ENCODE measurements around the gene METTL5. TPM values are rescaled to one million over a fixed set of nuclear protein-coding genes. Genes with fewer than 3 reads are reported as not detected.
"Not testable (repeated sequence)": the region's sequence is repeated elsewhere in the genome, so short reads cannot be mapped to it uniquely, and the experiment has no call there.

The METTL5 gene
- total RNA-seq, 4 donors from 2014 or later: 34.2 to 283 (median 42.8) TPM

DNA sequence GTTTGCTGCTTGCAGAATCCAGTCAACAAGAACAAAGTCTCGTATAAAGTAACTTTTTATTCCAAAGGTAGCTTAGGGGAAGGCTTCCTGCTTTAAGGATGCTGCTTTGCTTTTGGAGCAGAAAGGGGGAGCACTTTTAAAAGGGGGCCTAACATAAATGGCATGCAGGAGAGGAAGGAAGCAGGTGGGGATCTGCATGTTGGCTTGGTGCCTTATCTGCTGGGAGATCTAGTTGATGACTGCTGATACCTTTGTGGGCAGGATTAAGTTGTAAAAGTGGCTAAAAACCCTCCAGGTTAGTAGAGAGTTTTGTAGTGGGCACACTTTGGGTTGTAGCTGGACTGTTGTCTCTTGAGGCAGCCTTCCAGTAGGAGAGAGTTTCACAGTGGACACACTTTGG lies 25.0 kb upstream of the METTL5 start:
- WGBS, 2 donors: 96 to 100% methylated on average over 1 of the region's 1 CpG
- no peak overlapping the region for H3K4me3 ChIP-seq (ENCODE audit: low read depth, poor library complexity, severe bottlenecking)
- no peak for DNase-seq (ENCODE audit: low spot score in 2 of 2)
- no peak for TF ChIP-seq POLR2A (IDR thresholded peaks at IDR 0.05)
- TF ChIP-seq, protein P1, sequence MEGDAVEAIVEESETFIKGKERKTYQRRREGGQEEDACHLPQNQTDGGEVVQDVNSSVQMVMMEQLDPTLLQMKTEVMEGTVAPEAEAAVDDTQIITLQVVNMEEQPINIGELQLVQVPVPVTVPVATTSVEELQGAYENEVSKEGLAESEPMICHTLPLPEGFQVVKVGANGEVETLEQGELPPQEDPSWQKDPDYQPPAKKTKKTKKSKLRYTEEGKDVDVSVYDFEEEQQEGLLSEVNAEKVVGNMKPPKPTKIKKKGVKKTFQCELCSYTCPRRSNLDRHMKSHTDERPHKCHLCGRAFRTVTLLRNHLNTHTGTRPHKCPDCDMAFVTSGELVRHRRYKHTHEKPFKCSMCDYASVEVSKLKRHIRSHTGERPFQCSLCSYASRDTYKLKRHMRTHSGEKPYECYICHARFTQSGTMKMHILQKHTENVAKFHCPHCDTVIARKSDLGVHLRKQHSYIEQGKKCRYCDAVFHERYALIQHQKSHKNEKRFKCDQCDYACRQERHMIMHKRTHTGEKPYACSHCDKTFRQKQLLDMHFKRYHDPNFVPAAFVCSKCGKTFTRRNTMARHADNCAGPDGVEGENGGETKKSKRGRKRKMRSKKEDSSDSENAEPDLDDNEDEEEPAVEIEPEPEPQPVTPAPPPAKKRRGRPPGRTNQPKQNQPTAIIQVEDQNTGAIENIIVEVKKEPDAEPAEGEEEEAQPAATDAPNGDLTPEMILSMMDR (IDR thresholded peaks at IDR 0.05): no peak
- intact Hi-C loops (cut with DNase I; ENCODE audit: low total_unique reads): no loop called here

DNA sequence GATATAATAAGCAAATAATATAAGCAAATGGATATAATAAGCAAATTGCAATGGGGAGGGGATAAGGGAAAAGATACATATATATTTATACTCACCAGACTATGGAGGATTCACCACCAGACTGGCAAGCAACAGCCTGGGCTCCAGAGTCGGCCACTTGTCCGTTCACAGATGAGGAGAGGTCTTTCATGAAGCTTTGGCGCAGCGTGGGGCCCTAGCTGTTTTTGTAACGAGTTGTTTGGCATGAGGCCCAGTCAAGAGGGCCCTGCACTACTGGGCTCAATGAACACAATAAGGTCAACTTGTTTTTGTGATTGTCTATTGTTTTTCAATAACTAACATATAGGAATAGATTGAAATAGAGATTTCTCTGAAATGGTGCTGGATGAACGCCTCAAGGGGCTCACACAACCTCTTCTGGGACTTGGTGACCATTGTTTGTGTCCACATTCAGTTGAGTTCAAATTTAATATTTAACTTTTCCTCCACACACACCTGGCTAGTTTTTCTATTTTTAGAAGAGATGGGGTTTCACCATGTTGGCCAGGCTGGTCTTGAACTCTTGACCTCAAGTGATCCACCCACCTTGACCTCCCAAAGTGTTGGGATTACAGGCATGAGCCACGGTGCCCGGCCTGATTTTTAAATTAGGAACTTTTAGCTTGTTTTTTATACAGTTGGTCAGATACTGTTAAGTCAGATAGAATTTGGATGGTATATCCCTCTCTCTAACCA lies 24.4 kb upstream of the METTL5 start:
- WGBS, 2 donors: 87 to 92% methylated on average over 8 of the region's 8 CpGs
- H3K4me3 ChIP-seq (ENCODE audit: low read depth, poor library complexity, severe bottlenecking); intact Hi-C loops (cut with DNase I; ENCODE audit: low total_unique reads); DNase-seq (ENCODE audit: low spot score in 2 of 2): not testable (repeated sequence)

DNA sequence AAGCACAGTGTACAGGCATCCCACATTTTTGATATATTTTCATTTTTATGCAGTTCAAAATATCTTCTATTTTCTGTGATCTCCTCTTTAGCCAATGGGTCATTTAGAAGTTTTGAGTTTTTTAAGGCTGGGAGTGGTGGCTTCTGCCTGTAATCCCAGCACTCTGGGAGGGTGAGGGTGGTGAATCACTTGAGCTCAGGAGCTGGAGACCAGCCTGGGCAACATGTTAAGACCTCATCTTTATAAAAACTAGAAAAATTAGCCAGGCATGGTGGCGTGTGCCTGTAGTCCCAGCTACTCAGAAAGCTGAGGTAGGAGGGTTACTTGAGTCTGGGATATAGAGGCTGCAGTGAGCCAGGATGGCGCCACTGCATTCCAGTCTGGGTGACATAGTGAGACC lies 20.3 kb upstream of the METTL5 start:
- TF ChIP-seq, protein P1 (IDR thresholded peaks at IDR 0.05): no peak
- TF ChIP-seq POLR2A (IDR thresholded peaks at IDR 0.05): no peak
- no peak overlapping the region for H3K4me3 ChIP-seq (ENCODE audit: low read depth, poor library complexity, severe bottlenecking)
- intact Hi-C loops (cut with DNase I; ENCODE audit: low total_unique reads): no loop called here
- 90% methylated on average over 2 of the region's 2 CpGs for WGBS, 2 donors
- DNase-seq (ENCODE audit: low spot score in 2 of 2): no peak

DNA sequence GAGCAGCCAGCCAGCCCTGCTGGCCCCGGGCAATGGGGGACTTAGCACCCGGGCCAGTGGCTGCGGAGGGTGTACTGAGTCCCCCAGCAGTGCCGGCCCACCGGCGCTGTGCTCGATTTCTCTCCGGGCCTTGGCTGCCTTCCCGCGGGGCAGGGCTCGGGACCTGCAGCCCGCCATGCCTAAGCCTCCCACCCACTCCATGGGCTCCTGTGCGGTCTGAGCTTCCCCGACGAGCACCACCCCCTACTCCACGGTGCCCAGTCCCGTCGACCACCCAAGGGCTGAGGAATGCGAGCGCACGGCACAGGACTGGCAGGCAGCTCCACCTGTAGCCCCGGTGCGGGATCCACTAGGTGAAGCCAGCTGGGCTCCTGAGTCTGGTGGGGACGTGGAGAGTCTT lies 16.9 kb upstream of the METTL5 start:
- H3K4me3 ChIP-seq (ENCODE audit: low read depth, poor library complexity, severe bottlenecking); intact Hi-C loops (cut with DNase I; ENCODE audit: low total_unique reads); DNase-seq (ENCODE audit: low spot score in 2 of 2): not testable (repeated sequence)
- 97 to 99% methylated on average over 13 to 14 of the region's 24 CpGs for whole genome bisulfite sequencing, 2 donors

DNA sequence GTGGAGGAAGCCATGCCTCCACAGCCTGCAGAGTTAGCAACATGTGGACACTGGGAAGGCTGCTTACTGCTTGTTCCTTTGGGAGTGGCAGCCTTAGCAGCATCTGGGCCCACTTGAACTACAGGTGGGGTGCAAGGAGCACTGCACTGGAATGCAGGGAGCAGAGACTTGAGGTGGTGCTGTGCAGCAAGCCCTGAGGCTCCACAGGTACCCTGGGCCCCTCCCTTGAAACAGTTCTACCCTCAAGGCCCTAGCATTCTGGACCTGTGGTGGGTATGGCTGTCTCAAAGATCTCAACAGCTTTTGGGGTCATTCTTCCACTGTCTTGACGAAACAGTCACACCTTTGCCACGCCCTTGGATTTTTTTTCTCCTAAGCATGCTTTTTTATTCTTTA lies 16.0 kb upstream of the METTL5 start:
- intact Hi-C loops (cut with DNase I; ENCODE audit: low total_unique reads): no loop called here
- no peak for TF ChIP-seq POLR2A (IDR thresholded peaks at IDR 0.05)
- TF ChIP-seq, protein P1 (IDR thresholded peaks at IDR 0.05): no peak
- 87 to 88% methylated on average over 2 of the region's 2 CpGs for WGBS, 2 donors
- H3K4me3 ChIP-seq (ENCODE audit: low read depth, poor library complexity, severe bottlenecking): no peak overlapping the region
- no peak for DNase-seq (ENCODE audit: low spot score in 2 of 2)

DNA sequence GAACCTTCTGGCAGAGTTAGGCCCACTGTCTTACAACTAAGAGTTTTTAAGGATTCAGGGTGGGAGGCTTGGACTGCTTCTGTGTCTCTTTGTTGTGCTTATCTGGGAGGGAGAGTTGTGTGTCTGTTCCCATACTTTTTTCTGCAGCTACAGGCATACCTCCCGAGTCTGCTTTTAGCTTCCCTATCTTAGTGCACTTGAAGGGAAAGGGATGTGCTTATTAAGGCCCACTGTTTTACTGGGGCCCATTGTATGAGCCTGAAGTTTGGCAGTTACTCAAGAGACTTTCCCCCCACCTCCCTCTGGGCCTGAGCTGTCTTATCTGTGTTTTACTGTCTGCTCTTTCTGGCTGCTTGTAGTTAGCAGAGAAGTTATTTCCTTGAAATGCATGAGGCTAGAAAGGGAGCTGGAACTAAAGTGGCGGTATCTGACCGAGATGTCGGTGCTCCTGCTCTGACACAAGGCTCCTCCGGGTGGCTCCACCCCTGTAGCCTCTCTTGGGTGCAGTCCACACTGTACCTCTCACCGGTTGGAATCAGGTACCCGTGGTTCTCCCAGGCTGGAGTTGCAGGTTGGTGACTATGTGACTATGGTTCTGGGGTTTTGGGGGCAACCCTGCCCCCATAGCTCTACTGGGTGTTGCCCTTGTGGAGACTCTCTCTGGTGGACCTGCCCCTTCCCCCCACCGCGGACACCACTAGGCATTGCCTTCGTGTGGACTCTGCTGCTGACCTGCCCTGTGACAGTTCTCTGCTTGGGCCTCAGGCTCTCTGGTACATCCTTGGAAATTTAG lies 15.4 kb upstream of the METTL5 start:
- no peak overlapping the region for H3K4me3 ChIP-seq (ENCODE audit: low read depth, poor library complexity, severe bottlenecking)
- 85 to 94% methylated on average over 10 of the region's 10 CpGs for WGBS, 2 donors
- DNase-seq (ENCODE audit: low spot score in 2 of 2): no peak
- TF ChIP-seq POLR2A (IDR thresholded peaks at IDR 0.05): no peak
- TF ChIP-seq, protein P1 (IDR thresholded peaks at IDR 0.05): no peak
- intact Hi-C loops (cut with DNase I; ENCODE audit: low total_unique reads): no loop called here
